ENCODE results near the gene PRRC1.

DNA sequence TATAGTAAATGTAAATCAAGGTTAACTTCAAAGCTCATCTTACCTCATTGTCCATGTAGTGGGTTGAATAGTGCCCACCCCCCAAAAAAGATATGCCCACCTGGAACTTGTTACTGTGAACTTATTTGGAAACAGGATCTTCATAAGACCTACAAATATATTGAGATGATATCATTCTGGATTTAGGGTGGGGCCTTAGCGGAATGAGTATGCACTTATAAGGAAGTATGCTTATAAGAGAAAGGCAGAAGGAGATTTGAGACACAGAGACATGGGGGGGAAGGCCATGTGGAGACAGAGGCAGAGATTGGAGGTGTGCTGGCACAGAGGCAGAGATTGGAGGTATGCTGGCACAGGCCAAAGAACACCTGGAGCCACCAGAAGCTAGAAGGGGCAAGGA lies 2.6 kb upstream of the PRRC1 start:
- TF ChIP-seq GATA2 (IDR thresholded peaks at IDR 0.05; ENCODE audit: low read depth, low read length) (no peak), GATA3 (IDR thresholded peaks at IDR 0.05; ENCODE audit: low read depth, low read length) (no peak)

All from SH-SY5Y (cell line).